HG03135 (cell line): ENCODE measurements around the gene ZEB2.

ENCODE experiments used
- ATAC-seq: cut with Tn5 transposase; IDR thresholded peaks from one replicate; pipeline ENCODE4 v1.9.1; 2021; ENCODE audit warnings: mild to moderate bottlenecking, moderate library complexity; ENCODE audit not compliant: unreplicated experiment

Gene ZEB2

DNA sequence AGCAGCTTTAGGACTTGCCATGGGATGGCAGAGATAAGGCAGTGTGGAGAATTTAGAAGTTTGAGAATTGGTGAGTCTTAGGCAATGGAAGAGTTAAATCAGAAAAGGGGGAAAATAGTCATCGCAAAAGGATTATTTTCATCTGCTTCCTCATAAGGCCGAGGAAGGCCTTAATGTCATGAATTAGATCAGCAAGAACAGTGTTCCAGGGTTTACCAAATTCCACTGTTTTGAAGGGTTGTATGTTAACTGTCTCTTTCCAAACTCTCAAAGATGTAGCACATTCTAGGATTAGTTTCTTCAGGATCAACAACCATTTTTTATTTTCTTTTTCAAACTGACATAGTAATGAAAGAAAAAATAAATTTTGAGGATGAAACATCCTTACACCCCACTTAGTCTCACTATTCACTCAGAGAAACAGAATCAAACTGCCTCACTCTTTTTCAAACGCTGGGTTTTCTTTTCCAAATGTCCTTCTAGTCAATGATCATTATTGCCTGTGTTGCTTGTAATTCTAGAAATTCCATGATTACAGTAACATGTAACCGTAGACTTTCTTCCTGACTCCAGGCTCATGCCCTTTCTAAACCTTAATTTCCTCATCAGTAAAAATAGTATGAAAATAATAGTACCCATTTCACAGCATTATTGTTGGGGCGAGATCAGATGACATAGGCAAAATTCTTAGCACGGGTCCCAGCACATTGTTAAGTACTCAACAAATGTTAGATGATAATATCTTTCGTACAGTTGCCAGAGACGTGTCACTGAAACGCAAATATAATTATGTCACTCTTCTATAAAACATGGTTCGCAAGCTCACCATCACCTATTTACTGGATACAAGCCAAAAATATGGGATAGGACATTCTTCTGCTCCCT, 23.6 kb downstream of the ZEB2 start:
- no peak for ATAC-seq

DNA sequence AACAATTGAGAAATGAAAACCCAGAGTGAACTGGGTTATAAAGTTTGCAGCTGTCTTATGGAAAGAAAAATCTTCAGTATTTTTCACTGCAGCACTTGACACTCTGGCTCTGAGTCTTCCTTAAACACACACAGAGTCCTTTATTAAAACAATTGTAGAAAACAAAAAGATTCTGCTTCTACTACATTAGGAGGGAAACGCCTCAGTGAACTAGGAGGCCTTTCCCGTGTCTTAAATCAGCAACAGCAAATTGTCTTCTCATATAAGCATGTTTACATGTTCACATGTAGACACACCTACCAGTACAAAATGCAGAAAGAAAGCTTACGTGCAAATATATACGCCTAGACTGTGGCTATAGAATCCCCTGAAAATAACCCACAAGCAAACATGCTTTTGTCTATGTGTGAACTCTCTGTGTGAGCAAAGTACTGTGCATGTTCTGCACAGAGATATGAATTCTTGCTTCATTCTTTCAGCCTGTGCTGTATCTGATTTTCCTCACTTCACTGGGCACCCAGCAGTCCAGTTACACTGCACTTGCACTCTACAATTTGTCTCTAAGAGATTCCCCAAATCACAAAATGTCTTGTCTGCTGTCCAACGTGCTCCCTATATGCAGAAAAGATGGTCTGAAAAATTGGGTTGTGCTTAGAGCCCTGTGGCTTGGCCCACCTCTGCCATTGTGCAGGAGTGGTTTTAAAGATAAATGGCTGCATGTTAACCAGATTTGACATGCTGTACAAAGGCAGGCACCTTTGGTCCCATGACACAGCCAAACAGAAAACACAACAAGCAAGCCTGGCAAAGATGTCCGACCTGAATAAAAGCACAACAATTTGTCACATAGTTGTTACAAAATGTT, 24.5 kb downstream of the ZEB2 start:
- no peak for ATAC-seq

- no peak for ATAC-seq
These were observed 26.7 kb downstream of the ZEB2 start for GRCh38 chr2:144493027-144493809.

- ATAC-seq, result no peak
These were observed 29.1 kb downstream of the ZEB2 start for GRCh38 chr2:144490857-144491256.

GRCh38 chr2:144490017-144490416, 29.9 kb downstream of the ZEB2 start:
- no peak for ATAC-seq

DNA sequence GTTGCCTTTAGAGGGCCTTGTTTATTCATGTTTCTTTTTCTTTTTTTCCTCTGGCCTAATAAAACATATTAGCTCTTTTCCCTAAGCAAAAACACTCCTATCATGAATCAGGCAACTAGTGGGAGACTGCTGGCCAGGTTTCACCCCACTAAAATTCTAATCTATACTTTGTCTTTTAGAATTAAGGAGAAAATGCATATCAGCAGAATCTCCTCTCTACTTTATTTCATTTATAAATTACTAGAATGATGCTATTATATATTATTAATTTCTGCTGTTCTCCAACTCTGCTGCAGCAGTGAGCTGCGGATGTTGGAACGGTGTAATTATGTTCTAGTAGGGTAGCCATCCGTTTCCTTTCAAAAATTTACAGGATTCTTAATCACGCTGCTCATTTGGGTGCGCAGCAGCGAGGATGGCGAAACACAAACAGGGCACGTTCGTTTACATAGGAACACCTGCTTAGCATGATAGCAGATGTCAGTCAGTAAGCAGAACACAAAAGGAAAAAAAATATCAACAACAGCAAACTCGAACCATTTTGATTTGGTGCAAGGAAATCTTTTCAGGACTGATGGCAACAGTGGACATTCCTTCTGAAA, 30.5 kb downstream of the ZEB2 start:
- ATAC-seq, result no peak

DNA sequence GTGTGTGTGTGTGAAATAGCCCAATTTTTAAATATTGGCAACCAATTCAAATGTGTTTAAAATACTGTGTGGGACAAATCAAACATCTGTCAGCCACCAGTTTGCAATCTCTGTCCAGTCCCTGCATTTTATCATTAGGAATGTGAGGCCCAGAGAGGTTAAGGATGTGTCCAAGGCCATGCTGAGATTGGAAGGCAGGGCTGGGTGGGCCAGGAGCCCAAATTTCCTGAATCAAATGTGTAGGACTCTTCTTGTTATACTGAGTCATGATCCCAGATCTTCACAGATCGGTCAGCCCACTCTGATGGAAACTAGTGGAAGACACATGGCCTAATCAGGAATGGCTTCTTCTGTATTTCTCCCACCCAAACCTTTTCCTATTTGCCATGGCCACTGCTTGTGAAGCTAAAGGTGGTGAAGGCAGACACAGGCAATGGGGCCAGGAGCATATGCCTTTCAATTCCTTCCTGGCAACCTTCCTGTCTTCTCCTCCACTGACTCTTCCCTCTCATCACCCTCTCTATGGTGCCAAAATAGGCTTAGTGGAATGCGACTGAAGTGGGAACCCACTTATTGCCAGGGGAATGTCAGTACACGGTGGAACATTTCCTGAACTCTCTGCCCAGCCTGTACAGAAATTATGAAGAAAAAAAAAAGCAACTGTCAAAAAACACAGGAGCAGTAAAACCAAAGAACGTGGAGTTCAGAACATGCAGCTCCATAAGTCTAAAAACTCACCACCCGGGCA, 35.5 kb downstream of the ZEB2 start:
- no peak for ATAC-seq

DNA sequence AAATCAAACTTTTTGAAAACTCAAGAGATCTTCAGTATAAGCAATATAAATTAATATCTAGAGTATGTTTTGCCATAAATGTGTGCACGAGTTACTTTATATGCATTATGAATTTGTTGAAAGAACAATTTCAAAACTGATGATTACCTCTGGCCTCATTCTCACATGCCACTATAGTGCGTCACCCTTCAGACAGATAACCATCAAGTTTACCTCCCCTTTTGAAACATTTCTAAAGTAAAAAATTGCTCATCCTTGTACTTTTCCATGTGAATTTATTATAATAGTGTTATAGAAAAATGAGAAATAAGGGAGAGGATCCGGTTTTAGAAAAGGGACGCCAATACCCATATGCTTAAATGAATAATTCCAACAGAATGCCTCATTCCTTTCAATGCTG, 38.3 kb downstream of the ZEB2 start:
- ATAC-seq, result no peak

DNA sequence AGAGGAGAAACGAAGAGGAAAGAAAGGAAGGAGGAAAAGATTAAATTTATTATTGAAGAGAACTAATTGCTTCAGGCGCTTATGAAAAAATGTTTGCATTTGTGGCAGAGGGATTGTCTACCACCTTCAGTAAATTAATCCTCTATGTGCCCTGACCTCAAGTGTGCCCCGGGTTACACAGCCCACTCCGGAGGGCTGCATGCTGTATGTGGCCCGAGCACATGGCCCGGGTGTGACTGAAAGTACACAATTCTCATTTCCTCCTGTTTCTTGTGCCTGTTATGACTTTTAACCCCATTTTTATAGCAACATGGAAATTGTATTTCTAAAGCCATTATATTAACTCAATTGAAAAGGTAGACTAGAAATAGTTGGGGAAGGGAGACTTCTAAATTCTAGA, 38.8 kb downstream of the ZEB2 start:
- no peak for ATAC-seq

DNA sequence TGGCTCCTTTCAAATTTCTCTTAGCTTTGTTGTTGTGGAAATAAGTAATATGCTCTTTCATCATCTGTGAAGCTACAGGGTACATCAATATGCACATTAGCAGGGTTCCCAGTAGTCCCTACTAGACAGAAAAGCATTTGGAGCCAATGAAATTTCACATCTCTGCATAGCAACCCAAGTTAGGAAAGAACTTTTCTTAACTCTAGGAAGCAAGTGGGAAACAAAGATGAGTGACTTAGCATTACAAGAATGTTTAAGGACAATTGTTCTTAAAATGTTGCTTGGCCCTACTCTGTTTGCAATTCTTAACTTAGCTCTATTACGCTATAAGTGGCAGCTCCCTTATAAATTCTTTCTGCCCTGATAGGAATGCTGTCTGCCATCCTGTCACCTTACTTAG, 39.6 kb downstream of the ZEB2 start:
- no peak for ATAC-seq

- ATAC-seq, result no peak
These were observed 40.3 kb downstream of the ZEB2 start for GRCh38 chr2:144479659-144480058.

DNA sequence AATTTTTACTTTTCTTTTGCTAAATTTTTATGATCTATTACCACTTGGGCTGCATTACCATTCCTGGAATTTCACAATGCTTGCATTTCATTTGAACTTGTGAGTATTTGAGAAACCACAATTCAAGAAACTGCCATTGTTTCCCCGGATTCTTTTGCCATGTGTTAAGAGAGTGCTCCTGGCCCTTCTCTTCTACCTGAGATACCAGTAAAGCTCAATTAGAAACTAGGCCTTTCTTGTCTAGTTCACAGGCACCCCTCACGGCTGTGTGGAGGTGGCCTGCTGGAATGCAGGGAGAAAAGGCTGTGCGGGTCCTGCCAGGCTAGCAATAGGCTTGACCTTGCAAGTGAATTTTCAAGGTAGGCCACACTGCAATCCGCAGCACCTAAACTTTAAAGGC, 40.8 kb downstream of the ZEB2 start:
- ATAC-seq, result no peak

- no peak for ATAC-seq
These were observed 42.0 kb downstream of the ZEB2 start for GRCh38 chr2:144477957-144478311.

GRCh38 chr2:144477281-144477956, 42.5 kb downstream of the ZEB2 start:
- ATAC-seq, result no peak

GRCh38 chr2:144476682-144477081, 43.2 kb downstream of the ZEB2 start:
- no peak for ATAC-seq

GRCh38 chr2:144475569-144476275, 44.2 kb downstream of the ZEB2 start:
- ATAC-seq, result no peak

GRCh38 chr2:144475044-144475443, 44.9 kb downstream of the ZEB2 start:
- ATAC-seq, result no peak

DNA sequence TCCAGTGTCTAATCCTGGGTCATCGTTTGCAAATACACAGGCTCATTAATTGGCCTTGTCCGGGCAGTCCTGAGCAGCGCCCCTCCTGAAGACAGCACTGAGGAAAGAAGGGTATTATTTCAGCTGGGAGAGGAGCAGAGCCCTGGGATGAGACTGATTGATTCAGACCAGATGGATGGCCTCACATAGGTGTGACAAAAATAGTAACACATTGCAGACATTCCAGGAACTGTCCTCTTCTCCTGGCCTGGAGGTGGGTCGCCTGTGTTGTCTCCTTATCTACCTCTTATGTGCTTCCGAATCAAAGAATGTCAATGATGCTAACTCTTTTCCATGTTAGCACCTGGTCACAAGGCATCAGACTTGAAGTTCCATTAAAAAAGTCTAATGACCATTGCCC, 45.9 kb downstream of the ZEB2 start:
- ATAC-seq, result no peak

- no peak for ATAC-seq
These were observed 47.0 kb downstream of the ZEB2 start for GRCh38 chr2:144472911-144473310.
